Astrocyte (in vitro differentiated cells and primary cell): ENCODE results near the gene DGKB. TPM values are rescaled to one million over a fixed set of nuclear protein-coding genes. Genes with fewer than 3 reads are reported as not detected.

Experiments
- DNase-seq: peaks from one replicate; pipeline ENCODE4 v3.0.0-alpha.2; 2010; ENCODE audit warnings: low read depth
- FAIRE-seq: peaks from 2 replicates; lab custom pipeline; 2011; peaks lifted over from hg19 to GRCh38; lab: Jason Lieb, UNC
- H2AFZ ChIP-seq: 2 replicates; pipeline ENCODE4 v1.6.0; 2012; ENCODE audit warnings: low read depth, low read length, inconsistent platforms
- H3K27ac ChIP-seq: 2 replicates; pipeline ENCODE4 v1.5.1; 2011; ENCODE audit warnings: low read depth, low read length, inconsistent platforms
- H3K27me3 ChIP-seq: 2 replicates; pipeline ENCODE4 v1.6.0; 2011; ENCODE audit warnings: low read length, inconsistent platforms; ENCODE audit not compliant: insufficient read depth
- H3K36me3 ChIP-seq: 2 replicates; pipeline ENCODE4 v1.5.1; 2011; ENCODE audit warnings: low read length, inconsistent platforms; ENCODE audit not compliant: insufficient read depth
- H3K4me1 ChIP-seq: 2 replicates; pipeline ENCODE4 v1.5.1; 2011; ENCODE audit warnings: low read length, inconsistent platforms; ENCODE audit not compliant: insufficient read depth
- H3K4me2 ChIP-seq: 2 replicates; pipeline ENCODE4 v1.6.0; 2012; ENCODE audit warnings: low read length, inconsistent platforms
- H3K4me3 ChIP-seq: 2 replicates; pipeline ENCODE4 v1.5.1; 2011; ENCODE audit warnings: low read depth, mild to moderate bottlenecking, low read length, inconsistent platforms; ENCODE audit not compliant: insufficient read depth
- H3K79me2 ChIP-seq: 2 replicates; pipeline ENCODE4 v1.6.0; 2012; ENCODE audit warnings: mild to moderate bottlenecking, low read length, inconsistent platforms; ENCODE audit not compliant: insufficient read depth
- H3K9ac ChIP-seq: 2 replicates; pipeline ENCODE4 v1.6.0; 2012; ENCODE audit warnings: mild to moderate bottlenecking, low read length, inconsistent platforms
- H3K9me3 ChIP-seq: 2 replicates; pipeline ENCODE4 v1.5.1; 2012; ENCODE audit warnings: low read depth, mild to moderate bottlenecking, low read length, inconsistent platforms; ENCODE audit not compliant: insufficient read depth
- H4K20me1 ChIP-seq: 2 replicates; pipeline ENCODE4 v1.6.0; 2012; ENCODE audit warnings: low read length, inconsistent platforms; ENCODE audit not compliant: insufficient read depth
- H3K27ac Mint-ChIP-seq: one replicate; pipeline ENCODE4 v1.8.0; 2021; ENCODE audit warnings: mild to moderate bottlenecking, mixed read lengths; ENCODE audit not compliant: unreplicated experiment
- H3K27me3 Mint-ChIP-seq: one replicate; pipeline ENCODE4 v1.8.0; 2021; ENCODE audit warnings: low read depth, mixed read lengths; ENCODE audit not compliant: unreplicated experiment
- H3K36me3 Mint-ChIP-seq: one replicate; pipeline ENCODE4 v1.8.0; 2021; ENCODE audit warnings: low read depth, mixed read lengths; ENCODE audit not compliant: unreplicated experiment
- H3K4me1 Mint-ChIP-seq: one replicate; pipeline ENCODE4 v1.8.0; 2021; ENCODE audit warnings: low read depth, mixed read lengths; ENCODE audit not compliant: unreplicated experiment
- H3K4me3 Mint-ChIP-seq: one replicate; pipeline ENCODE4 v1.8.0; 2021; ENCODE audit warnings: mild to moderate bottlenecking, moderate library complexity, mixed read lengths; ENCODE audit not compliant: unreplicated experiment
- H3K9me3 Mint-ChIP-seq: one replicate; pipeline ENCODE4 v1.8.0; 2021; ENCODE audit warnings: mild to moderate bottlenecking, mixed read lengths; ENCODE audit not compliant: unreplicated experiment
- CTCF ChIP-seq: IDR thresholded peaks from 2 replicates; pipeline ENCODE4 v1.5.1; 2011; ENCODE audit warnings: low read depth, mild to moderate bottlenecking, inconsistent platforms, low read length, moderate library complexity; ENCODE audit not compliant: insufficient read depth
- EZH2 ChIP-seq: IDR thresholded peaks from 2 replicates; pipeline ENCODE4 v1.6.1; 2012; ENCODE audit warnings: mild to moderate bottlenecking, low read length, inconsistent platforms; ENCODE audit not compliant: insufficient read depth
- total RNA-seq: library from RNA; stranded (reverse); gene quantifications from 2 replicates; pipeline ENCODE4 v1.2.1, GENCODE V29; 2021

Gene DGKB
- total RNA-seq, 1 donor from 2014 or later = 0.39 TPM

DNA sequence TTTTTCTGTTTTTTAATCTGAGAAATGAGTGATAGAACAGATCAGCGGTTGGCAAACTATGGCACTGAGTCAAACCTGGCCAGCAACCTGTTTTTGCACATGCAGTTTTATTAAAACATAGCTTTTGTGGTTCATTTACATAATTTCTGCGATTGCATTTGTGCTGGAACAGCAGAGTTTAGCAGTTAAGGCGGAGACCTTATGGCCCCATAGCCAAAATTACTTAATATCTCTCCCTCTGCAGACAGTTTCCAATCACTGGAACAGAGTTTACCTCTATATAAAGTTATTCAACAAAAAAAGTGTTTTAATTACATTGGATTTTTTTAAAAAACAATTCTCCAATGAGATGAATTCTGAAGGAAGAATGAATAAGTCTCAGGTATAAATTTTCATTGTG is 212.1 kb downstream of the DGKB start:
- DNase-seq = no peak
- no peak overlapping the region for H3K4me3 Mint-ChIP-seq
- Histone ChIP-seq H3K27me3 (no peaks in the 10 kb centered on the region), H3K9ac (no peak overlapping the region), H3K9me3 (no peaks in the 10 kb centered on the region), H3K79me2 (no peaks in the 10 kb centered on the region), H3K4me3 (no peak overlapping the region), H3K36me3 (no peaks in the 10 kb centered on the region), H4K20me1 (no peaks in the 10 kb centered on the region), H3K4me1 (no peaks in the 10 kb centered on the region), H3K4me2 (no peak overlapping the region), H2AFZ (no peak overlapping the region), H3K27ac (no peak overlapping the region)
- no peak overlapping the region for H3K27ac Mint-ChIP-seq
- no peak for FAIRE-seq
- no peaks in the 10 kb centered on the region for H3K27me3 Mint-ChIP-seq
- TF ChIP-seq EZH2 (no peak), CTCF (no peak)
- H3K36me3 Mint-ChIP-seq = no peaks in the 10 kb centered on the region
- no peaks in the 10 kb centered on the region for H3K9me3 Mint-ChIP-seq
- peaks cover 2% of the 10 kb centered on the region for H3K4me1 Mint-ChIP-seq

DNA sequence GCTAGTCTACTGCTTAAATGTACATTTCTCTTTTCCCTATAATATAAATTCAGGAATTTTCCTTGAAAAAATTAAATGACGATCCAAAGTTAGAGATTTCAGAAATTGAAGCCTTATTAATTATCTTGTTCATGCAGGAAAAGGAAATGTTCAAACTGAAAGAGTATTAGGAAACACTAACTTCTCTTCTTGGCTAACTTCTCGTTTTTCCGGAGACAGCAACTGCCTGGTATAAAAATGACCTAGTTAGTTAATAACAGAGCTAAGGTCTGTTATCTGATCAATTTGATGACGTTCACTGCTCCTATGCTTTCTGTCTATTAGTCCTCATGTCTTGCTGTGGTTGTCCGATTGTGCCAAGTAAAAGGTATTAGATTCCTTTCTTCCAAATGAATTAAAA is 212.5 kb downstream of the DGKB start:
- DNase-seq (no peak), FAIRE-seq (no peak)
- no peak overlapping the region for H3K4me2 ChIP-seq
- no peaks in the 10 kb centered on the region for H3K36me3 ChIP-seq
- Mint-ChIP-seq H3K4me1 (peaks cover 2% of the 10 kb centered on the region), H3K27me3 (no peaks in the 10 kb centered on the region), H3K36me3 (no peaks in the 10 kb centered on the region), H3K9me3 (no peaks in the 10 kb centered on the region), H3K27ac (no peak overlapping the region), H3K4me3 (no peak overlapping the region)
- no peaks in the 10 kb centered on the region for H3K79me2 ChIP-seq
- no peak for TF ChIP-seq CTCF
- TF ChIP-seq EZH2 = no peak
- H3K27ac ChIP-seq = no peak overlapping the region
- H3K9me3 ChIP-seq = no peaks in the 10 kb centered on the region
- no peak overlapping the region for H3K4me3 ChIP-seq
- no peak overlapping the region for H3K9ac ChIP-seq
- H3K4me1 ChIP-seq = no peaks in the 10 kb centered on the region
- no peak overlapping the region for H2AFZ ChIP-seq
- no peaks in the 10 kb centered on the region for H4K20me1 ChIP-seq
- H3K27me3 ChIP-seq = no peaks in the 10 kb centered on the region

- Mint-ChIP-seq H3K4me1 (peaks cover 2% of the 10 kb centered on the region), H3K27me3 (no peaks in the 10 kb centered on the region), H3K9me3 (no peaks in the 10 kb centered on the region), H3K27ac (no peak overlapping the region), H3K4me3 (no peak overlapping the region), H3K36me3 (no peaks in the 10 kb centered on the region)
- Histone ChIP-seq H2AFZ (no peak overlapping the region), H3K9me3 (no peaks in the 10 kb centered on the region), H3K79me2 (no peaks in the 10 kb centered on the region), H3K36me3 (no peaks in the 10 kb centered on the region), H3K27ac (no peak overlapping the region), H4K20me1 (no peaks in the 10 kb centered on the region), H3K4me2 (no peak overlapping the region), H3K9ac (no peak overlapping the region), H3K4me1 (no peaks in the 10 kb centered on the region), H3K27me3 (no peaks in the 10 kb centered on the region), H3K4me3 (no peak overlapping the region)
- no peak for TF ChIP-seq CTCF
- TF ChIP-seq EZH2 = no peak
- no peak for DNase-seq
- FAIRE-seq = no peak
Measured at GRCh38 chr7:14688208-14688607, 214.3 kb downstream of the DGKB start.
